Measurements from ENCODE around the gene CFAP119.
"Not testable (repeated sequence)": the region's sequence is repeated elsewhere in the genome, so short reads cannot be mapped to it uniquely, and the experiment has no call there.

The CFAP119 gene

GRCh38 chr16:30761928-30762902 is at the start of gene CFAP119, which contains the start of gene RNF40:
TSS of gene CFAP119 (minus strand) at chr16:30762062. CDS start at chr16:30761748, 314 bp downstream.
TSS of gene RNF40 (plus strand) at chr16:30762322. CDS start at chr16:30762546, 224 bp downstream.
- DNase-seq, result peak; percentile 98

DNA sequence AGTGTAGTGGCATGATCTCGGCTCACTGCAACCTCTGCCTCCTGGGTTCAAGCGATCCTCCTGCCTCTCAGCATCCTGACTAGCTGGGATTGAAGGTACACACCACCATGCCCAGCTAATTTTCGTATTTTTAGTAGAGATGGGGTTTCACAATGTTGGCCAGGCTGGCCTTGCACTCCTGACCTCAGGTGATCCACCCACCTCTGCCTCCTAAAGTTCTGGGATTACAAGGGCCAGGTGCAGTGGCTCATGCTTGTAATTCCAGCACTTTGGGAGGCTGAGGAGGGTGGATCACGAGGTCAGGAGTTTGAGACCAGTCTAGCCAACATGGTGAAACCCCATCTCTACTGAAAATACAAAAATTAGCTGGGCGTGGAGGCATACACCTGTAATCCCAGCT is 47.8 kb upstream of the CFAP119 start:
- DNase-seq, result not testable (repeated sequence)

- not testable (repeated sequence) for DNase-seq
Measured at GRCh38 chr16:30808890-30809426, 47.1 kb upstream of the CFAP119 start.

DNA sequence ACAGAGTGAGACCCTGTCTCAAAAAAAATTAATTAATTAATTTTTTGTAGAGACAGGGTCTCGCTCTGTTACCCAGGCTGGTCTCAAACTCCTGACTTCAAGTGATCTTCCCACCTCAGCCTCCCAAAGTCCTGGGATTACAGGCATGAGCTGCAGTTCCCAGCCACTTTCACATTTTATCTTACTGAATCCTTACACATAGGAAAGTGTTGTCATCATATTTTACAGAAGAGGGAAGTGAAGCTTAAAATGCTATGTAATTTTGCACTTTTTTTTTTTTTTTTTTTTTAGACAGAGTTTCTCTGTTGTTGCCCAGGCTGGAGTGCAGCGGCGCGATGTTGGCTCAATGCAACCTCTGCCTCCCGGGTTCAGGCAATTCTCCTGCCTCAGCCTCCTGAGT is 46.3 kb upstream of the CFAP119 start:
- DNase-seq, result no peak

DNA sequence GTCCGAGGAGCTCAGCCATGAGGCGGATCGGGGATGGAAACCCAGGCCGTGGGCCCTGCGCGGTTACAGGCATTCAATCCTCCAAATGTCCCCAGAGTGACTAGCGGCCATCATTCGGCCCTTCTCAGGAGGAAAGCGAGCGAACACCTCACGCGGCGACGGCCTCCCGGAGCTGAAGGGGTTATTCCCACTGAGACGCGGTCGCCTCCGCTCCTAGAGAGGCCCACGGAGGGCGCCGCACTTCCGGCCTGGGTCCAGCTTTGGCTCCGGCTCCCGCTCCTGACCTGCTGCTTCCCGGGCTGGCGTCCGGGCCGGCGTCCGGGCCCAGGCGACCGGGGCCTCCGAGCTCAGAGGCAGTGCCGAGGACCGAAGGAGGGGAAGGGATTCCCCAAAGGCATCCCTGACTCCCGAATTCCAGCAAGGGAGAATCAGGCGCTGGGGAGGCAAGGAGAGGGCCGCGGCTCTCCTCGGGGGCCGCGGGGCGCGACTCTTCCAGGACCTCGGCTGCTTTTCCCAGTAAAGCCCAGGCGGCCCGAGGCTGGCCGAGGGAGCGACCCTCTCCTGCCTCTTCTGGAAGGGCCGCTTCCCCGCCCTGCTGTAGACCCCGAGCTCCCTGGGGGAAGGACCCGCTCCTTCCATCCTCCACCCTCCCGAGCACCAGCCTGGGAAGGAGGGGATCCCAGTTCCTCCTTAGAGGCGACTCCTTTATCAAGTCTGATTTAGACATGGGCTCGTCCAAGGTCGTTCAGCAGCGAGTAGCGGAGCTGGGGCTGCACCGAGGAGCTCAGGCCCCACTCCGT is 43.7 kb upstream of the CFAP119 start:
- DNase-seq, result peak; percentile 92

- DNase-seq, result peak; percentile 46
Measured at GRCh38 chr16:30805056-30805369, 43.2 kb upstream of the CFAP119 start.

GRCh38 chr16:30802936-30803335 is 41.1 kb upstream of the CFAP119 start:
- no peak for DNase-seq

- DNase-seq, result peak; percentile 53
Measured at GRCh38 chr16:30797670-30798309, 35.9 kb upstream of the CFAP119 start.

- no peak for DNase-seq
Measured at GRCh38 chr16:30794634-30795033, 32.8 kb upstream of the CFAP119 start.

- no peak for DNase-seq
Measured at GRCh38 chr16:30793508-30794069, 31.7 kb upstream of the CFAP119 start.

DNA sequence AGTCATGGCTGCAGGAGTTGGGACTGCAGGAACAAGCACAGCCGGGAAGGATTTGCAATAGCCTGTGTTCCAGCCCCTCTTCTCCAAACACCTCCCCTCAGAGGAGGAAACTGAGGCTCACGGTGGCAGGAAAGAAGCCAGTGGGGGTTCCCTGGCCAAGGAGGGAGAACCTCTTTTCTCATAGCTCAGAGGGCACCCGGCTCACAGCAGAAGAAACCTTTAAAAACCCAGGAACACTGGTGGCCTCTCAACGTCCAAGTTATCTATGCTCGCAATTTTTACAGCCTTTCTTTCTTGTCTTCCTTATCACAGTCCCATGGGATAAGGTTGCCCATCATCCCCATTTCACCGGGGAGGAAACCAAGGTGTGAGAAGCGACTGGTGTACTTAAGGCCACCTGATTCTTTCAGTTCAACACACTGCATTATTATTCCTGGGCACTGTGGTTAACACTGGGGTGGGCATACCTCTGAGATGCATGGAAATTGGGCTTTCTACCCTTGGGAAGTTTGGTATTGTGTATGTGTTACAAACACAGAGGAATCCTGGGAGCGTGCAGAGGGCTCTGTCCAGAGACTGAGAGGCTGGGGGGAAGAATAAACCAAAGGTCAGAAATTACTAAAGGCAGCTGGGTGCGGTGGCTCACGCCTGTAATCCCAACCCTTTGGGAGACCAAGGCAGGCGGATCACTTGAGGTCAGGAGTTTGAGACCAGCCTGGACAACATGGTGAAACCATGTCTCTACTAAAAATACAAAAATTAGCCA is 25.9 kb upstream of the CFAP119 start:
- no peak for DNase-seq

GRCh38 chr16:30786936-30787612 is 25.2 kb upstream of the CFAP119 start, which contains the start of gene ZNF629:
TSS of gene ZNF629 (minus strand) at chr16:30787205. CDS start at chr16:30784482, 2,723 bp downstream.
- DNase-seq, result peak; percentile 83

- DNase-seq, result peak; percentile 62
Measured at GRCh38 chr16:30786115-30786935, 24.5 kb upstream of the CFAP119 start.

- no peak for DNase-seq
Measured at GRCh38 chr16:30785126-30786106, 23.6 kb upstream of the CFAP119 start.

GRCh38 chr16:30784215-30784614 is 22.4 kb upstream of the CFAP119 start:
- no peak for DNase-seq

- DNase-seq, result no peak
Measured at GRCh38 chr16:30783280-30784109, 21.6 kb upstream of the CFAP119 start.

- DNase-seq, result no peak
Measured at GRCh38 chr16:30782486-30783279, 20.8 kb upstream of the CFAP119 start.
